HepG2 (cell line): Measurements from ENCODE around the gene TUBA4B. TPM values are rescaled to one million over a fixed set of nuclear protein-coding genes. Genes with fewer than 3 reads are reported as not detected.

ENCODE experiments used
- GPBP1L1 ChIP-seq: sonication (generic); formaldehyde crosslinking; IDR thresholded peaks from 2 replicates; pipeline ENCODE4 v1.5.0; 2020; ENCODE audit warnings: mild to moderate bottlenecking, missing genetic modification reagents
- KAT7 ChIP-seq: IDR thresholded peaks from 2 replicates; pipeline ENCODE4 v1.6.1; 2018; ENCODE audit warnings: borderline replicate concordance, missing compliant biosample characterization
- KLF11 ChIP-seq: IDR thresholded peaks from 2 replicates; pipeline ENCODE4 v1.6.1; 2016; ENCODE audit warnings: missing compliant biosample characterization
- MED1 ChIP-seq: sonication (generic); formaldehyde crosslinking; IDR thresholded peaks from 2 replicates; pipeline ENCODE4 v1.4.0; 2020; ENCODE audit warnings: missing genetic modification reagents
- NFKBIZ ChIP-seq: IDR thresholded peaks from 2 replicates; pipeline ENCODE4 v1.6.1; 2018; ENCODE audit warnings: missing genetic modification reagents, missing compliant biosample characterization
- POGZ ChIP-seq: sonication (generic); formaldehyde crosslinking; IDR thresholded peaks from 2 replicates; pipeline ENCODE4 v1.4.0; 2020; ENCODE audit warnings: mild to moderate bottlenecking, missing genetic modification reagents
- SATB2 ChIP-seq: sonication (generic); formaldehyde crosslinking; IDR thresholded peaks from 2 replicates; pipeline ENCODE4 v1.5.0; 2020; ENCODE audit warnings: missing genetic modification reagents
- SIN3B ChIP-seq: fragments of 150-350 bp; IDR thresholded peaks from 2 replicates; pipeline ENCODE4 v1.6.1; 2014; ENCODE audit warnings: low read length
- SNAPC2 ChIP-seq: sonication (generic); formaldehyde crosslinking; IDR thresholded peaks from 2 replicates; pipeline ENCODE4 v1.8.1; 2022; ENCODE audit warnings: mild to moderate bottlenecking, missing genetic modification reagents
- SRSF1 ChIP-seq: fragments of 200-400 bp; formaldehyde crosslinking; optimal IDR thresholded peaks from 2 replicates; pipeline ENCODE3; 2017; ENCODE audit warnings: mild to moderate bottlenecking, low read depth, low read length, moderate library complexity
- TARDBP ChIP-seq: sonication (generic); formaldehyde crosslinking; IDR thresholded peaks from 2 replicates; pipeline ENCODE4 v1.8.0; 2022; ENCODE audit warnings: mild to moderate bottlenecking, missing genetic modification reagents
- TCF7 ChIP-seq: sonication (generic); IDR thresholded peaks from 2 replicates; pipeline ENCODE4 v1.6.1; 2016; ENCODE audit warnings: antibody characterized with exemption, low read depth
- ZBTB20 ChIP-seq: sonication (generic); formaldehyde crosslinking; IDR thresholded peaks from 2 replicates; pipeline ENCODE4 v1.8.1; 2023; ENCODE audit warnings: missing genetic modification reagents, low read depth, mild to moderate bottlenecking, borderline replicate concordance
- ZBTB25 ChIP-seq: IDR thresholded peaks from 2 replicates; pipeline ENCODE4 v1.6.1; 2018; ENCODE audit warnings: missing genetic modification reagents
- ZBTB38 ChIP-seq: sonication (generic); formaldehyde crosslinking; IDR thresholded peaks from 2 replicates; pipeline ENCODE4 v1.5.1; 2020; ENCODE audit warnings: mild to moderate bottlenecking, missing genetic modification reagents
- ZC3H4 ChIP-seq: sonication (generic); formaldehyde crosslinking; IDR thresholded peaks from 2 replicates; pipeline ENCODE4 v1.4.0; 2020; ENCODE audit warnings: missing genetic modification reagents, borderline replicate concordance
- ZMYM4 ChIP-seq: sonication (generic); formaldehyde crosslinking; IDR thresholded peaks from 2 replicates; pipeline ENCODE4 v1.8.1; 2023; ENCODE audit warnings: mild to moderate bottlenecking, missing genetic modification reagents
- ZNF564 ChIP-seq: sonication (generic); formaldehyde crosslinking; IDR thresholded peaks from 2 replicates; pipeline ENCODE4 v1.8.1; 2023; ENCODE audit warnings: mild to moderate bottlenecking, missing genetic modification reagents
- ZNF570 ChIP-seq: sonication (generic); formaldehyde crosslinking; IDR thresholded peaks from 2 replicates; pipeline ENCODE4 v1.4.0; 2020; ENCODE audit warnings: mild to moderate bottlenecking, missing genetic modification reagents, borderline replicate concordance
- ZNF644 ChIP-seq: IDR thresholded peaks from 2 replicates; pipeline ENCODE4 v1.6.1; 2016; ENCODE audit warnings: low read depth
- ZNF780A ChIP-seq: sonication (generic); formaldehyde crosslinking; IDR thresholded peaks from 2 replicates; pipeline ENCODE4 v1.8.0; 2022; ENCODE audit warnings: mild to moderate bottlenecking, missing genetic modification reagents, moderate library complexity
- ZSCAN30 ChIP-seq: sonication (generic); formaldehyde crosslinking; IDR thresholded peaks from 2 replicates; pipeline ENCODE4 v1.5.0; 2020; ENCODE audit warnings: mild to moderate bottlenecking, missing genetic modification reagents
- polyA plus RNA-seq, 8 experiments: library from polyadenylated mRNA; depleted of rRNA in 3 of 8; stranded (reverse) in 7 of 8; unstranded in 1 of 8; fragments of >200 nt; fragmentation: Illumina TruSeq in 4 of 8; extraction: Trizol in 4 of 8; gene quantifications; 2 replicates each; pipeline versions ENCODE4 v1.2.1 to v1.2.3, GENCODE V29; 2011 to 2016; ENCODE audit warnings: low read depth in 4 of 8, missing spikeins in 1 of 8, mixed read lengths in 1 of 8; ENCODE audit not compliant: insufficient read depth in 1 of 8
- total RNA-seq, 5 experiments: library from RNA; depleted of rRNA; stranded (reverse); fragments of >200 nt; fragmentation: Illumina TruSeq; extraction: Trizol; gene quantifications; 2 replicates each; pipeline ENCODE4 v1.2.3, GENCODE V29; 2016; ENCODE audit warnings: low read depth in 1 of 5
- TF ChIP-seq, protein P1 (sequence below): sonication (generic); formaldehyde crosslinking; IDR thresholded peaks from 2 replicates; pipeline ENCODE4 v1.8.0; 2022; ENCODE audit warnings: missing genetic modification reagents, low read depth, mild to moderate bottlenecking, borderline replicate concordance
- TF ChIP-seq, protein P2 (sequence below): sonication (generic); formaldehyde crosslinking; IDR thresholded peaks from 2 replicates; pipeline ENCODE4 v1.8.1; 2022; ENCODE audit warnings: low read depth, mild to moderate bottlenecking, missing genetic modification reagents
- TF ChIP-seq, protein P3 (sequence below): sonication (generic); formaldehyde crosslinking; IDR thresholded peaks from 2 replicates; pipeline ENCODE4 v1.5.1; 2020; ENCODE audit warnings: missing genetic modification reagents, mild to moderate bottlenecking, borderline replicate concordance

The TUBA4B gene
- total and polyA plus RNA-seq, 2 of the 13 experiments (the other 11 are each of a cell fraction or from before 2014, with no cell fraction given) = 0.18 to 0.22 TPM

- TF ChIP-seq ZBTB38 (no peak), ZC3H4 (CRISPR knock-in tag) (no peak; the same call in none of the 2 replicates), ZSCAN30 (CRISPR knock-in tag) (no peak), ZNF644 (0 out of 2 replicates have a peak, but pooled peaks have one; percentile 35), MED1 (CRISPR knock-in tag) (peak; percentile 80), GPBP1L1 (CRISPR knock-in tag) (no peak), ZNF780A (CRISPR knock-in tag) (no peak; the same call in 1 of the 2 replicates), KLF11 (CRISPR knock-in tag) (no peak), ZNF570 (CRISPR knock-in tag) (no peak), KAT7 (CRISPR knock-in tag) (no peak; the same call in 1 of the 2 replicates), ZNF564 (CRISPR knock-in tag) (no peak), ZBTB20 (CRISPR knock-in tag) (peak; percentile 93), ZBTB25 (CRISPR knock-in tag) (peak; percentile 74; the same call in 1 of the 2 replicates), SATB2 (no peak), SRSF1 (peak; percentile 45), SIN3B (0 out of 2 replicates have a peak, but pooled peaks have one; percentile 43), SNAPC2 (peak; percentile 95), POGZ (CRISPR knock-in tag) (no peak), ZMYM4 (peak; percentile 57; the same call in 1 of the 2 replicates), TCF7 (no peak), NFKBIZ (peak; percentile 62; the same call in 1 of the 2 replicates), TARDBP (CRISPR knock-in tag) (peak; percentile 84)
- TF ChIP-seq, protein P1, sequence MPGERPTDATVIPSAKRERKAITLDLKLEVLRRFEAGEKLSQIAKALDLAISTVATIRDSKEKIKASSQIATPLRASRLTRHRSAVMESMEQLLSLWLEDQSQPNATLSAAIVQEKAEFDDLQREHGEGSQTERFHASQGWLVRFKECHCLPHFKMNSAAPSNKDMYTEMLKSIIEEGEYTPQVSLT (CRISPR knock-in tag) = no peak
- TF ChIP-seq, protein P2, sequence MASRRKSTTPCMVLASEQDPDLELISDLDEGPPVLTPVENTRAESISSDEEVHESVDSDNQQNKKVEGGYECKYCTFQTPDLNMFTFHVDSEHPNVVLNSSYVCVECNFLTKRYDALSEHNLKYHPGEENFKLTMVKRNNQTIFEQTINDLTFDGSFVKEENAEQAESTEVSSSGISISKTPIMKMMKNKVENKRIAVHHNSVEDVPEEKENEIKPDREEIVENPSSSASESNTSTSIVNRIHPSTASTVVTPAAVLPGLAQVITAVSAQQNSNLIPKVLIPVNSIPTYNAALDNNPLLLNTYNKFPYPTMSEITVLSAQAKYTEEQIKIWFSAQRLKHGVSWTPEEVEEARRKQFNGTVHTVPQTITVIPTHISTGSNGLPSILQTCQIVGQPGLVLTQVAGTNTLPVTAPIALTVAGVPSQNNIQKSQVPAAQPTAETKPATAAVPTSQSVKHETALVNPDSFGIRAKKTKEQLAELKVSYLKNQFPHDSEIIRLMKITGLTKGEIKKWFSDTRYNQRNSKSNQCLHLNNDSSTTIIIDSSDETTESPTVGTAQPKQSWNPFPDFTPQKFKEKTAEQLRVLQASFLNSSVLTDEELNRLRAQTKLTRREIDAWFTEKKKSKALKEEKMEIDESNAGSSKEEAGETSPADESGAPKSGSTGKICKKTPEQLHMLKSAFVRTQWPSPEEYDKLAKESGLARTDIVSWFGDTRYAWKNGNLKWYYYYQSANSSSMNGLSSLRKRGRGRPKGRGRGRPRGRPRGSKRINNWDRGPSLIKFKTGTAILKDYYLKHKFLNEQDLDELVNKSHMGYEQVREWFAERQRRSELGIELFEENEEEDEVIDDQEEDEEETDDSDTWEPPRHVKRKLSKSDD (CRISPR knock-in tag) = peak; percentile 71; the same call in 1 of the 2 replicates
- TF ChIP-seq, protein P3, sequence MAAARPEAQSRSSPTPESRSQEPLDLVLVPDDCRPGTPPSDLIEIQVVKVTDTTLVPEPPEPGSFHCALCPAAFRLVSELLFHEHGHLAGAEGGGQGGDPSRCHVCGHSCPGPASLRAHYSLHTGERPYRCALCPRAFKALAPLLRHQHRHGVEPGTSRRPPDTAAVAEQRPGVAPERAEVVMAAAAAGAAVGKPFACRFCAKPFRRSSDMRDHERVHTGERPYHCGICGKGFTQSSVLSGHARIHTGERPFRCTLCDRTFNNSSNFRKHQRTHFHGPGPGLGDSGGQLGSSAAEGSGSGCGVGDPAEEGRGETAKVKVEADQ (CRISPR knock-in tag) = 0 out of 2 replicates have a peak, but pooled peaks have one; percentile 83
These were observed 3.7 kb upstream of the TUBA4B start (continued) for GRCh38 chr2:219249203-219249980.
